ENCODE results near the gene PPP1CA.

DNA sequence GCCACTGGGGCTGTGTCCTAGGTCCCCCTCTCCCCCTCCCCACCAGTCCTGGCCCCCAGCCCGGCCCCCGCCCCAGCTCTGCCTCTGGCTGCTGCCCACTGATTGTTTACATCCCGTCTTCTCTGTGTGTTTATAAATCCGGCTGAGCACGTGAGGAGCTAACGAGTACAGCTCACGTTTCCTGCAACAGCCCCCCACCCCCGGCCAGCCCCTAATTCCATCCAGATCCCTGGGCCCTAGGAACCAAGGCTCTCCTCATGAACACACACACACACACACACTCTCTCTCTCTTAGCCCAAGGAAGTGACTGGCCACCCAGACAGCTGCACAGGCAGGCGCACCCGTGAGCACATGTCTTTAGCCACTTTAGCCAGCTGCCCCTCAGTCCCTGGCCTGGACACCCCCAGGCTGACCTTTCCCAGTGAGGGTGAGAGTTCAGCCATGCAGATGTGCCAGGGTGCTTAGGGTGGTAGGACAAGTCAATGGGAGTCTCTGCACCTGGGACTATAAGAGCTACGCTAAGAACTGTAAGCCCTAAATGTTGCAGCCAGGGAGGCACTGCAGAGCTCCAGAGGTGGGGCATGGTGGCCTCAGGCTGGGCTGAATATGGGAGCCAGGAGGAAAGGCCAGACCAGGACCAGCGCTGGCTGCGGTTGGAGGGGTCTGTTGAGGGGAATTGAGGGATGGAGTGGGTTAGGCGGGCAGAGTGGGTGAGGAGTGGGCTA is 31.1 kb downstream of the PPP1CA start:
- TF ChIP-seq, protein P1, sequence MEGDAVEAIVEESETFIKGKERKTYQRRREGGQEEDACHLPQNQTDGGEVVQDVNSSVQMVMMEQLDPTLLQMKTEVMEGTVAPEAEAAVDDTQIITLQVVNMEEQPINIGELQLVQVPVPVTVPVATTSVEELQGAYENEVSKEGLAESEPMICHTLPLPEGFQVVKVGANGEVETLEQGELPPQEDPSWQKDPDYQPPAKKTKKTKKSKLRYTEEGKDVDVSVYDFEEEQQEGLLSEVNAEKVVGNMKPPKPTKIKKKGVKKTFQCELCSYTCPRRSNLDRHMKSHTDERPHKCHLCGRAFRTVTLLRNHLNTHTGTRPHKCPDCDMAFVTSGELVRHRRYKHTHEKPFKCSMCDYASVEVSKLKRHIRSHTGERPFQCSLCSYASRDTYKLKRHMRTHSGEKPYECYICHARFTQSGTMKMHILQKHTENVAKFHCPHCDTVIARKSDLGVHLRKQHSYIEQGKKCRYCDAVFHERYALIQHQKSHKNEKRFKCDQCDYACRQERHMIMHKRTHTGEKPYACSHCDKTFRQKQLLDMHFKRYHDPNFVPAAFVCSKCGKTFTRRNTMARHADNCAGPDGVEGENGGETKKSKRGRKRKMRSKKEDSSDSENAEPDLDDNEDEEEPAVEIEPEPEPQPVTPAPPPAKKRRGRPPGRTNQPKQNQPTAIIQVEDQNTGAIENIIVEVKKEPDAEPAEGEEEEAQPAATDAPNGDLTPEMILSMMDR (IDR thresholded peaks at IDR 0.05) = no peak
- no peak for TF ChIP-seq EZH2 (IDR thresholded peaks at IDR 0.05; ENCODE audit: borderline replicate concordance, insufficient read depth, low read depth, low read length, poor library complexity, severe bottlenecking)

Data from B cell (primary cell).